Stimulated activated CD4-positive, alpha-beta T cell treated with anti-CD3 and anti-CD28 coated beads, Interleukin-1b, Interleukin-23, amount 100 ng/mL, for 1 hour (primary cell): ENCODE measurements around the gene SASS6.
"Not testable (repeated sequence)": the region's sequence is repeated elsewhere in the genome, so short reads cannot be mapped to it uniquely, and the experiment has no call there.

ENCODE experiments used
- DNase-seq, 2 donors: peaks; one replicate each; pipeline ENCODE4 v3.0.0-alpha.2; 2020; ENCODE audit warnings: low read depth in 2 of 2

Gene SASS6

GRCh38 chr1:100047235-100047708, 85.5 kb downstream of the SASS6 start:
- DNase-seq = not testable (repeated sequence)

- no peak for DNase-seq
These were observed 87.5 kb downstream of the SASS6 start for GRCh38 chr1:100045206-100045605.

DNA sequence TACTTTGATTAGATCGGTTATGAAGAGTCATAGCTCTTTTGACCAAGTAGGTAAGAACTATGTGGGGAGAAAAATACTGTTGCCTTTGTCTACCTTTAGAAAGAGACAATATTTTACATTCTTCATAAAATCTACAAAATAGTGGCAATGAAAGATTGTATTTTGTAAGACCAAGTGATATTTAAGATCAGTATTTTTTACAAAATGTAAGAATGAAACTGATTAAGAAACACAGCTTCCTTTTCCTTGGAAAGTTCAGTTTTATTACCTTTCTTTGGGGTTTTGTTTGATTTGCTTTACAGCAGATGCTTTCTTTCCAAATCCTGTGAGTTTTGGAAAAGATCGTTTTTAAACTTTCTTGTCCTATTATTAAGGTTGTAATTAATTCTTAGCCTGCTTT, 93.1 kb downstream of the SASS6 start:
- no peak for DNase-seq

DNA sequence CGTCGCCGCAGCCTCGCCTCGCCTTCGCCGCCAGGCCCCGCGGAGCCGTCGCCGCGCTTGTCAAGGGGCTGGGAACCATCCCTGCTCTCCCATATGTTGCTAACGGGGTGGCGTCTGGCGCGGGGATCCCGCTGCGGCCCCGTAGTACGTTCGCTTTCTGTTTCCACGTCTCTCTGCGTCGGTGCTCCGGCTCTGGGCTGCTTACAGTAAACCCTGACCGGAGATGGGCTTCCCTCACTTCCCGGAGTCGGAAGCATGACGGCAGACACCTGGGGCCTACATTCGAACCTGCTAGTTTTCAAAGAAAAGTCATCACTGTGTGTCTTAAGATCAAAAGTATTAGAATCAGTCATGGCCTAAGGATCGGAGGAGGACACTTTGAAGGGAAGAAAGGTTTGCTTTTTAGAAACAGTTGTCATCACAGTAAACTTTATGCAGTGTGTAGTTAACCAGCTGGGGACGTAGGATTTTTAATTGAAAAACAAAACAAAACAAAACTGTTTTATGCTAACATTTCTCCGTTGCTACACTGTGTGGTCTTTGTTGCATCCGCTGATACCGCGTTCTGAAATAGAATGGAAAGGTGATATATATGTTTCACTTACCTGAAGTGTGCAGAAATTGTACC, 94.0 kb downstream of the SASS6 start:
- peak; percentile 36 to 51 for DNase-seq

DNA sequence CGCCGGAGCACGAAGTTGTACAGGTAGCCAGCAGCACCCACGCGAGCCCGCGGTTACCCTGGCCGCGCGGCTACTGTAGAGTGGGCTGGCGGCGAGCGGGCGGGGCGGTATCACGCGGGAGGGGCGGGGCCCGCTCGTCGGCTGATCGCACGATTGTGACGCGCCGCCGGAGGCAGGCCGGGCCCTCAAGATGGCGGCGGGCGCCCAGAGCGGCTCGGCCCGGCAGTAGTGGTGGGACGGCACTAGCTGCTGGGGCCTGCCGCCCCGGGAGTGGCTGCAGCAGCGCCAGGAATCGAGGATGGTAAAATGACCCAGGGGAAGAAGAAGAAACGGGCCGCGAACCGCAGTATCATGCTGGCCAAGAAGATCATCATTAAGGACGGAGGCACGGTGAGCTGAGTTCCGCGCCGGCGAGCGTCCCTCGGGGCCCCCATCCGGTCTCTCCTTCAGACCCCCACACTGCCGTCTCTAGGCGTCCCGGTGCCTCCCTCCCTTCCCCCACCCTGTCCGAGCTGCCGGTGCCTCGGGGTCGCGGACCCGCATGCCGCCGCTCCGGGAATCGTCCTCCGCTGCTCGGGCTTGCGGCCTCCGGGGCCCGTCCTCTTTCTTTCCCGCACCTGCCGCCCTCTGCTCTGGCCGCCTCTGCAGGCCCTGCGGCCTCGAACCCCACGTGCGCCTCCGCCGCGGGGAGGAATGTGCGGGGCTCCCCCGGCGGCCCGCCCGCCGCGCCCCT, 94.6 kb downstream of the SASS6 start:
- DNase-seq = peak; percentile 69 to 84

DNA sequence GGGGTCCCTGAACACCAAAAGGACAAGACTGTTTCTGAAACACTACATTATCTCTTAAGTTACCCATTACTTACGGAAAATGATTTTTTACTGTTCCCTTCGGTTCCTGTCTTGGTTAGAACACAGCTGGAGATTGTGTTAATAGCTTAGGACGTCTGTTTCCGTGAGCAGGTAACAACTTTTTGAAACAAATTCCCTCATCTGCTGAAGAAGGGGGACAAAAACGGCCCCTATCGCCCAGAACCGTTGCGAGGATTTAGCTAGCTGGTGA, 95.1 kb downstream of the SASS6 start:
- DNase-seq = no peak

GRCh38 chr1:100036718-100037655, 95.7 kb downstream of the SASS6 start:
- no peak for DNase-seq

- DNase-seq = no peak
These were observed 97.5 kb downstream of the SASS6 start for GRCh38 chr1:100035214-100035613.

DNA sequence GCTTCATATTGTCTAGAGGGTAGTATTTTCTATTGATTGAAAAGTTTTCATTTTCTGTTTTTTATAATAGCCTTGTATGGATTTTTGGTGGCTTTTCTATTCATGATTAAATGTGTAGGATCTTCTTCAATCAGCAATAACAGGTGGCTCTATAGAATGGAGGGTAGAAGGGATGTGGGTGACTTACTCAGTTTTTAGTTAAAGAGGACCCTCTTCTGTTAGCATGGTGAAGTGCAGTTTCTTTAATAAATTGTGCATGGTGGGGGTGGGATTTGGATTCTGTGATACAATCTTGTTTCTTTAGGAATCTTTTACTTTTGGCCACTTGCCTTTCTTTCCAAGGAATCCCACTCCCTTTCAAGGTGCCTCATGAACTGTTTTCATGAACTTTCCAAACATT, 98.3 kb downstream of the SASS6 start:
- no peak for DNase-seq
